GM19025 (cell line): ENCODE data around the gene MCAM.

ENCODE experiments used
- ATAC-seq: cut with Tn5 transposase; IDR thresholded peaks from one replicate; pipeline ENCODE4 v1.9.1; 2021; ENCODE audit warnings: mild to moderate bottlenecking, low read depth, moderate library complexity; ENCODE audit not compliant: unreplicated experiment

The MCAM gene

DNA sequence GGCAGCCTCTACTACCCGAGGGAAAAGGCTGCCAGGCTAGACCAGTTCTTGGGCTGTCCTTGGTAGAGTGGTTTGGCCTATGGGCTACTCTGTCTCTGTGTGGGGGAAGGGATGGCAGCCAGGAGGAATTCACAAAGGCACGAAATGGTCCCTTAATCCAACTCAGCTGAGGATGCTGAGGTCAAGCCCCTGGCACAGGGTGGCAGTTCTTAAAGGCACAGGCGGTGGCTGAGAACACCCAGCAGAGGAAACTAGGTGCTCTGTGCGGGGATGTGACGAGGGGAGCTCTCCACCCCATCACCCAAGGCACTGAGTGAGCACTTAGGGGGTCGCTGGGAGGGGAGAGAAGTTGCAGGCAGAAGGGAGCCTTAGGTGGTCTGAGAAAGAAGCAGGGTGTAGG is 29.7 kb upstream of the MCAM start, which contains the start of gene MFRP:
TSS of gene MFRP (minus strand) at position 101 of the 400 bp plus-strand sequence. CDS start 192 bp downstream, outside the sequence.
- no peak for ATAC-seq

DNA sequence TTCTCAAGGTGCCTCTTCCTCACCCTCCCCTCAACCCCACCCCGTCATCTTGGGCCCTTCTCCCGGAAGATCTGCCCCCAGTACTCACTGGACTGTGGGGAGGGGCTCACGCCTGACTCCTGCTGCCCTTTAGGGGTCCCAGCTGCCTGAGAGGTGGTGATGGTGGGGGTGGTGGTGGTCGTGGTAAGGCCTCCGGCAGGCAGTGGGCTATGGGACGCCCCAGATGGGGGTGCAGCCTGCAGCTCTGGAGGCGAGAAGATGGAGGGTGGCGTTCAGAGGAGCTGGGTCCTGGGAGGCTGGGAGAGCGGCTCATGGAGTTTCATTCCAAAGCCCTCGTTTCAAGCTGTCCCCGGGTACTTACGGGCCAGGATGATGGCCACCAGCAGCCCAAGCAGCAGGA is 28.8 kb upstream of the MCAM start:
- no peak for ATAC-seq

DNA sequence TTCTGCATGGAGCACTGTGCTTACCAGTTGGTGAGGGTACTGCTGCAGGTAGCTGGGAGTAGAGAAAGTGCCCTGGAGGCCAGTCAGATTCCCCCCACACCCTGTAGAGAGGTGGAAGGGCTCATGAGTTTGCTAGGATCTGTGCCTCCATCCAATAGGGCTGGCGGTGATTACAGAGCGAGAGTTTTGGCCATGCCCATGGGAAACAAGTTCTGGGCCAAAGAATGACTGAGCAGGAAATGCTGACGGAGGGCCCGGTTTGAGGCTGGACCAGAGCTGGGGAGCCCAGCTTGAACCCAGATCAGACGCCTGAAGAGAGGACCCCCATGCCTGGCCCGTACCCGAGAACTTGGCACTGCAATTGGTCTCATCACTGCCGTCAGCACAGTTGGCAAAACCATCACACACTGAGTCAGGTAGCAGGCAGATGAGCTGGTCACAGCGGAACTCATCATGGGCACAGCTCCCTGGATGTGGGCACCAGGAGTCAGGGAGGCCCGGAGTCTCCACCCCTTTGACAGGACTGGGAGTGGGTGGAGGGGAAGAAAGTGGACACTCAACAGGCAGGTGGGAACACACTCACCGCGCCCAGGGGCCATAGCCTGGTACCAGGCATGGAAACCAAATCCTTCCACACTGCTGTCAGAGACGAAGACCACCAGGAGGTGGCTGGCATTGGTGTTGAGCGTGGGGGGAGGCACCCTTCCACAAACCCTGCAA is 27.5 kb upstream of the MCAM start:
- no peak for ATAC-seq

DNA sequence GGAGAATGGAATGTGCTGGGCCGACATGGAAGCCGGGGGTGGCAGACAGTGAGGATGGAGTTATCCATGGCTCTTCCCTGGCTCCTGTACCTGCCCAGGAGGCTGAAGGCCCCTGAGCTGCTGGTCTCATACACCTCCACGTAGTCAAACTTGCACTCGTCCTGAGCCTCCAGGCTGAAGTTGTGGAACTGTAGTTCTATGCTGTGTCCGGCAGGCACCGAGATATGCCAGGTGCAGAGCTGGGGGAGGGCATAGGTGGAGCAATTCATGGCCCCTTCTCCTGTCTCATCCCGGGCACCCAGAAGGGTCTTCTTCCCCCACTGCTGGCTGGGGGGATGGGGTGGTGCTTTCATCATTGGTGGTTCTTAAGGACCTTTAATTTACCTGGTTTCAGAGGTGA is 26.8 kb upstream of the MCAM start:
- ATAC-seq = no peak

DNA sequence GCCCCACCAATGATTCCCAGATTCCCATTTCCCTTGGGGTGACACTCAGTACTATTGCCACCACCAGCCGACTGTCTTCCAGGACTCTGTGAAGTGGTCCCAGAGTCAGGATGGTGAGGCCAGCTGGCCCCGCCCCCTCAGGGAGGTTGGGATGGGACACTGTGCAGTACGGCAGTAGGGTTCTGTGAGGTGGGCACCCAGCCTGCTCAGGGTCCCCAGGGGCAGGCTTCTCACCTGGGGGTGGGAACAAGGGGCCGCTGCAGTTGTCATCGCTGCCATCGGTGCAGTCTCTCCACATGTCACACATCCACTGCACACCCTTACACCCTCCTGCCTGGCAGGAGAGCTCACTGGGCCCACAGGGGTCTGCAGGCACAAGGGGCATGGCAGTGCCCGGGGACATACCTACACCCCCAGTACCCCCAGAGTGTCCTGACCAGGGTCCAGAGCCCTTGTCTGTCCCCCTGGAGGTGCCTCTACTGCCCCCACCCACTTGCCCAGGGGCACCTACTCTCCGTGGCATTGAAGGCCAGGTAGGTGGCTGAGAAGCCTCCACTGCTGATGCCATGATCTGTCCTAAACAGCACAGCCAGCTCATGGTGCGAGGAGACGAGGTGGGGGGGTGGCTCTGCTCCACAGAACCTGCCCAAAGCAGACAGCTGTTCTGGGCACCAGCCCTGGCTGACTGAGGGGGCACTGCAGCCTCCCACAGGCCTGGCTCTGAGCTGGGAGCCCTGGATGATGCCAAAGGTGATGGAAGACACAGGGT is 25.6 kb upstream of the MCAM start:
- ATAC-seq = no peak

DNA sequence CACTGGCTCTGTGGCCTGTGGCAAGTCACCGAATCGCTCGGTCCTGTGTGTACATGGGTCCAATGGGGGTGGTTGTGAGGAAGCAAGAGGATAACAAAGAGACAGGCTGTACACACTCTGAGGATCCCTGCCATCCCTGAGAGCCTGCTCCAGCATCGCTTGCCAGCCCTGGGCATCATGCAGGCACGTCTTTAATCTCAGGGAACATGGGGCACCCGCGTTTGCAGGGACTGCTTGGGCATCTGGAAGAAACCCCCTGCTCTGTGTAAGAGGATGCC is 25.0 kb upstream of the MCAM start:
- ATAC-seq = no peak

DNA sequence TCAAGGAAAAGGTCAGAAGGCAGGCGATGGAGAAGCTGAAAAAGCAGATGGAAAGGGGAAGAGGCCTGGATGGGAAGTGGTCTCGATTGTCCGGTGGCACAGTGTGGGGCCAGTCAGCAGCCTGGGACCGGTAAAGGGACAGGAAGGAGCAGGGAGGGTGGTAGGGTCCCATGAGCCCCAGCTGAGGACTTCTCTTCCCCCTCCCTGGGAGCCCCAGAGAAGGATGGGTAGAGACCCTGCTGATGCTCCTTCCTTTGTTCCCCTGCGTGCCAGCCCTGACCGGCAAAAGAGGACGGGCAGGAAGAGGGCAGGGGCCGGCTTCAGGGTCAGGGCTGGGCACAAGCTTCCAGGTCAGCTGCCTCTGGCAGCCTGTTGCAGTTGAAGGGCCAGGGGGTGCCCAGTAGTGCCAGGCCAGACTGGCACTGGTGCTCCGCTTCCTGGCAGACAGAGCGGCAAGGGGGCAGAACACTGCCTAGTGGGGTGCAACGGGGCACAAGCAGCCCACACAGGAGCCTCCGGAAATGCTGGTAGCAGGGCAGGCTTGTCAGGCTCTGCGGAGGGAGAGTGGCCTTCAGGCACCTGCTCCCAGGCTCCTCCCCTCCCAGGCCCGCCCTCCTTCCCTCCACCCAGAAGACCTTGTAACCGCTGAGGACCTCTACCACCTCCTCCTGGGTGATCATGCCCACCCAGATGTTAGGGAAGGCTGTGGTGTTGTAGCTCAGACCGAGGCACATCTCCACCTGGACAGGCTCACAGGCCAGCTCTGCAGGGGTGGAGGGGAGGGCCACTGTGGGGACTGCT is 24.5 kb upstream of the MCAM start:
- no peak for ATAC-seq

DNA sequence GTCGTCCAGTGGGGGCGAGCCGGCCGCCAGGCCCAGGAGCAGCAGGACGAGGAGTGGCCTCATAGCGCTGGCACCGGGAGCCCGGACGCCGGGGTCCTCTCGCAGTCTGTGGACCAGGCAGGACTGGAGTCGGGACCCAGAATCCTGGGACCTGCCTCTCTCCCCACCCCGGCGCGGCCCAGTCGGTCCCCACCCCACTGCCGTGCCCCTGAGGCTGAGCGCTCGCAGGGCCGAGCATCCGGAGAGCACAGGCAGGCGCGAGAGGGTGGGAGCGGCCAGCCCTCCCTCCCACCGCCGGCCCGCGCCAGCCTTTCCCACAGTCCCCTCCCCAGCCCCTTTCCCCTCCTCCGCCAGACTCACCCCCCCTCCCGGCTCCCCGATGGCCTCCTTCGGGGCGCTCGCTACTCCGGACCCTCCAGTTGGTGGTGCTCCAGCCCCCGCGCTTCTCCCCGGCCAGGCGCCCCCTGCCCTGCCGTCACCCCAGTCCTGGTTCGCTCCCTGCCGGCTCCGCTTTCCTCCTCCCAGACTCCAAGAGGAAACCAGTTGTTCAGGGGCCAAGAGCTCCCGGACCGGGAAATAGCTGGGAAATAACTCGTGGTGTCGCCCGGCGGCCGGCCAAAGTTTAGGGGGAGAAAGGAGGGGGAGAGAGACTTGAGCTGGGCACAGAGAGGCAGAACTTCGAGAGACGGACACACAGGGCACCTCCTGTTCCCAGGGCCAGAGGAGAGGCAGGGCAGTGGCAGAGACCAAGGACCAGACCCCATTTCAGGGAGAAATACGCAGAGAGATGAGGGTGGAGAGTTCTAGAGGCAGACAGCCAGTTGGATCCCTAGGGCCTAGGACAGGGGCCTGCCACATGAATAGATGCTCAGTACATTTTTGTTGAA is 23.6 kb upstream of the MCAM start, which contains the start of gene C1QTNF5:
TSS of gene C1QTNF5 (minus strand) at position 549 of the 887 bp plus-strand sequence. CDS start at position 63, 486 bp downstream.
- no peak for ATAC-seq

DNA sequence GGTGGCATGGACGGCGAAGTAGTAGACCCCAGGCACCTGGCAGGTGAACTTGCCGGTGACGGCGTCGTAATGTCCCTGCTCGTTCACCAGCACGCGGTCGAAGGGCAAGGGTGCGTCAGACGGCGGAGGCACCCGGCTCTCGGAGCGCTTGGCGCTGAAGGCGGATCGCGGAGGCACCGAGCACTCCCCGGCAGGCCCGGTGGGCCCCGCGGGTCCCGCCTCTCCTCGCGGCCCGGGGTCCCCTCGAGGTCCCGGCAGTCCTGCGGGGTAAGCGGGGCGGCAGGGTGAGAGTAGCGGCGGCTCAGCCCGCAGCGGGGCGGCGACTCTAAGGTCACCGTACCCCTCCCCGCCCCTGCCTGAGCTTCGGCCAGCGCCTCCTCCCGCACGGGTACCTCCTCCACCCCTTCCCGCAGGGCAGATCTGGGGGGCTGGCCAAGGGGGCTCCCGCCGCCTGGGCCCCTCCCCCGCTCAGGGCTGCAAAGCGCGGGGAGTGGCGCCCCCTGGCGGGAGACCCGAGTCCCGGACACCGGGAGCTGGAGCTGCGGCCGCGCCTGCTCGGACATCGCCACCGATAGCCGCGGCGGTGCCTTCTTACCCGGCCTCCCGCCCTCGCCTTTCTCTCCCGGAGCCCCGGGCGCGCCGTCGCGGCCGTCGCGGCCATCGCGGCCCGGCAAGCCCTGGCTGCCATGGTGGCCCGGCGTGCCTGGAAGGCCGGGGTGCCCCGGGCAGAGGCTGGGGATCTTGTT is 22.8 kb upstream of the MCAM start:
- ATAC-seq = no peak

DNA sequence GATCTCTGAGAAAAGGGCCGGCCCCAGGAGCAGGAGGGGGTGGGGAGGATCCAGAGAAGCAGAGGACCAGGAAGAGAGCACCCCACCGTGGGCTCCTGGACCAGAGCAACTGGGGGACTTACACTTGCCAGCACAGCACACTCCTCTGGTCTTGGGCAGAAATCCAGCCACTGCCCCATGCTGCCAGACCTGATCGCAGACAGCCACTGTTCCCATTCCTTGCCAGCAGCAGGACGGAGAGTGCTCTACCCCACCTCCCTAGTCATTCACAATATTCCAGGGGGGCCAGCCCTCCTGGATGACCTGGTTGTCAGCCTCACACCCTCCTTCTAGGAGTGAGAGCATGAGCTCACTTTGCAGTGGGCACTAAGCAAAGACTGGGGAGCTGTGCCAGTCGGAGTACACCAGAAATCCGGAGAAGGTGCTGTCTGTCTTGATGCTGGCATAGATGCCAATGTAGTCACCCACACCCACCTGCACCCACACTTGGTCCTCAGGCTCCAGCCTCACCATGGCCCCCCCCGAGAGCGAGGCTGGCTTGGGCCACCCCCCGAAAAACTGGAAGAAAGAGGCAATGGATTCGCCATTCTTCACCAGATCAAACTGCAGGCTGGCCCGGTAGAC is 22.1 kb upstream of the MCAM start:
- ATAC-seq = no peak

DNA sequence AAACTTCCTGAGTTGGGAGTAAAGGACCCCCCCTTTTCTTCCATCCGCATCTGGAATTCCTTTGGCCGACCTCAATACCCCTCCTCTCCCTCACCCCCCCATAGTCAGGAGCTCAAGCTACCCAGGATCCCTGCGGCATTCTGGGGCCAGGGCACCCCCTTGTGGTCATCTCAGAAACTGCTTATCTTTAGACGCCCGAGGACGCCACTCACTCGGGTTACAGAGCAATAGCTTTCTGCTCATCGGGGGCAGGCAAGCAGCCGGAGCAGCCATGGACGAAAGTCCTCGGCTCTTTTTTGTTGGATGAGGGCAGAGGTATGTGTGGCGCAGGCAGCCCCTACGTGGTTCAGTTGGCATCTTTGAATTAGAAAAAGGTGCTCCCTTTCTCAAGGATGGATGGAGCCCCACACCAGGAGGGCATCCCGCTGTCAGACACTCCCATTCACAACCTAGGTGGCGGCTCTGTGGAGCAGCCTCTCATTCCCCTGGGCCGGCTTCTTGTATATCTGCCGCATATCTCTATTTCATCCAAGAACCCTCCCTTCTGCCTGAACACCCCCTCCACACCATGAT is 21.5 kb upstream of the MCAM start:
- no peak for ATAC-seq

DNA sequence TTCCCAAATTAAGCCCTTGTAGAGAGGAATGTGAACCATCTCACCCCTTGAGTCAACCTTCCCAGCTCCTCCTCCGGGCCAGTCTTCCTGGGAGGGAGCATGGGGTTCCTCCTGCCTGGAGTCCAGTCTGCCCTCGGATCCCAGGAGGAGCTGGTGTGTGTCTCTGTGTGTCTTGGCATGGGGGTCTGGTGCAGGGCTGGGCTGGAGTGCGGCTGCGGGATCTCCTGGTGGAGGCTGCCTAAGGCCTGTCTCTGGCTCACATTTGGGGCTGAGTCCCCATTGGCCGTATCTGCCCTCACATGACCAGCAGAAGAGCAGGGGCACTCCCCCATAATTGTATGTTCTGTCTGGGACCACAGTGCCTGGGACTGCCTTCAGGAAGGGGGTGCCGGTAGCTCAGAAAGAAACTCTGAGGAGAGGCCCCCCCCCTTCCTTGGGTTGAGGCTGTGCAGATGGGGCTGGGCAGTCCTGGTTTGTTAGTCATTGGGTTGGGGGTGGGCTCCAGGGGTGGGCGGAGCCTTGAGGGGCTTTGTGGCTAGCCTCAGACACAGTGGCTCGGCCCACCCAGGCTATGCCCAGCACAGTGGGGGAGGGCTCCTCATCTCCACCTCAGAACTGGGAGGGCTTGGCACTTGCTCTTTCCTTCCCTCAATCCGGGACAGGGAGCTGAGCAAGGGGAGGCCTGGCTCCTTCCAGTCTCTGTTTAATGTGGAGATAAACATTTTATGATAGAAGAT is 20.8 kb upstream of the MCAM start:
- ATAC-seq = no peak

DNA sequence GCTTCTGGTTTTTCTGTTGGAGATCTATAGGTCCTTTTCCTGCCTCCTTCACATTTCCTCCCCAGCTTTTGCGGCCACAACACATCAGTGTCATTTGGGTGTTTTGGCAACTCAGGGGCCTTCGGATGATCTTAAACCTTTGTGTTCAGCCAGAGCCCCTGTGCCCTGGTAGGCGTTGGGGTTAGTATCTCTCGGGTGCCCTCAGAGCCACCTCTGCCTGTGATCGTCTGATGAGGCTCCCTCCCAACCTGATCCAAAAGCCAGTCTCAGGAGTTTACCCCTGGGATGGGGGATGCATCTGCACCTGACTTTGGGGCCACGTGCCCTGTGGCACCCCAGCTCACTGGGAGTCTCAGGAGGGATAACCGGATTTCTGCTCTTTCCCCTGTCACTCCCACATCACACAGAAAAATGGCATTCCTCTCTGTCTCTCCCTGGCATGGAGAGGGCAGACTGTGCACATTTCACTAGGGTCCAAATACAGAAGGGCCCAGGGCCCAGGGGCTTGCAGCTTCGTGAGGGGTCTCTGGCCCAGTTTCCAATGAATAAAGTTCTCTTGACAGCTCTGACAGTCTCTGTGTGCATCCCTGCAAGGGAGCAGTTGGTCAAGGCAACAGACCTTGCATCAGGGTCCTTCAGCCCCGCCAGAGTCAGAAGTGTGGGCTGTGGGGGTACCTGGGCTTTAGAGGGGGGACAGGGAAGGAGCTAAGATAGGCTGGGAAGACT is 20.0 kb upstream of the MCAM start:
- no peak for ATAC-seq

DNA sequence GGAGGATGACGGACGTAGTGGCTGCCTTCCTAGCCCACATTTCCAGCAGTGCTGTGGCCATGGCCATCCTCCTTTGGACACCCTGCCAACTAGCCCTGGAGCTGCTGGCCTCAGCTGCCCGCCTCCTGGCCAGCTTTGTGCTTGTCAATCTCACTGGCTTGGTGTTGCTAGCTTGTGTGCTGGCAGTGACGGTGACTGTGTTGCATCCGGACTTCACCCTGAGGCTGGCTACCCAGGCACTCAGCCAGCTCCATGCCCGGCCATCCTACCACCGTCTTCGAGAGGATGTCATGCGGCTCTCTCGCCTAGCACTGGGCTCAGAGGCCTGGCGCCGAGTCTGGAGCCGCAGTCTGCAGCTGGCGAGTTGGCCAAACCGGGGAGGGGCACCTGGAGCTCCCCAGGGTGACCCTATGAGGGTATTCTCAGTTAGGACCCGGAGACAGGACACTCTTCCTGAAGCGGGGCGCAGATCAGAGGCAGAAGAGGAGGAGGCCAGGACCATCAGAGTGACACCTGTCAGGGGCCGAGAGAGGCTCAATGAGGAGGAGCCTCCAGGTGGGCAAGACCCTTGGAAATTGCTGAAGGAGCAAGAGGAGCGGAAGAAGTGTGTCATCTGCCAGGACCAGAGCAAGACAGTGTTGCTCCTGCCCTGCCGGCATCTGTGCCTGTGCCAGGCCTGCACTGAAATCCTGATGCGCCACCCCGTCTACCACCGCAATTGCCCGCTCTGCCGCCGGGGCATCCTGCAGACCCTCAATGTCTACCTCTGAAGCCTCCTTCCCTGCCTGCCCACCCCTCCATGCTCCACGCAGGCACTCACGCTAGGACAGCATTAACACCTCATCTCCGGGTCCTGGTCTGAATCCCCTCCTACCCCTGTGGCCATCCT is 19.0 kb upstream of the MCAM start:
- ATAC-seq = no peak

DNA sequence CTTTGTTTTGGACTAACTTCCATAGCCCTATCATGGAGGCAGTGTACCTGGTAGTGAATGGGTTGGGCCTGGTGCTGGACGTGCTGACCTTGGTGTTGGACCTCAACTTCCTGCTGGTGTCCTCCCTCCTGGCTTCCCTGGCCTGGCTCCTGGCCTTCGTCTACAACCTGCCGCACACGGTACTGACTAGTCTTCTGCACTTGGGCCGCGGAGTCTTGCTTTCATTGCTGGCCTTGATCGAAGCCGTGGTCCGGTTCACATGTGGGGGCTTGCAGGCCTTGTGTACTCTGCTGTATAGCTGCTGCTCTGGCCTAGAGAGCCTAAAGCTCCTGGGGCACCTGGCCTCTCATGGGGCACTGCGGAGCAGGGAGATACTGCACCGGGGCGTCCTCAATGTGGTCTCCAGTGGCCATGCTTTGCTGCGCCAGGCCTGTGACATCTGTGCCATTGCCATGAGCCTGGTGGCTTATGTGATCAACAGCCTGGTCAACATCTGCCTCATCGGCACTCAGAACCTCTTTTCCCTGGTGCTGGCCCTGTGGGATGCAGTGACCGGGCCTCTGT is 18.2 kb upstream of the MCAM start:
- no peak for ATAC-seq
